IMR-90 (cell line): ENCODE measurements around the gene GBA3.

ENCODE experiments used
- BHLHE40 ChIP-seq: fragments of 150-350 bp; IDR thresholded peaks from 2 replicates; pipeline ENCODE4 v1.6.1; 2016; ENCODE audit warnings: mild to moderate bottlenecking, low read depth, low read length
- CEBPB ChIP-seq: IDR thresholded peaks from 2 replicates; pipeline ENCODE4 v1.6.1; 2012; ENCODE audit warnings: low read depth, low read length, improper control_type of control experiment
- CHD1 ChIP-seq: IDR thresholded peaks from 2 replicates; pipeline ENCODE4 v1.6.1; 2012; ENCODE audit warnings: low read depth, low read length, improper control_type of control experiment
- FOS ChIP-seq: fragments of 150-350 bp; IDR thresholded peaks from 2 replicates; pipeline ENCODE4 v1.6.1; 2016; ENCODE audit warnings: low read depth, low read length
- MAFK ChIP-seq: IDR thresholded peaks from 2 replicates; pipeline ENCODE4 v1.6.1; 2012; ENCODE audit warnings: low read depth, low read length, improper control_type of control experiment
- MAZ ChIP-seq: IDR thresholded peaks from 2 replicates; pipeline ENCODE4 v1.6.1; 2012; ENCODE audit warnings: low read depth, mild to moderate bottlenecking, low read length, improper control_type of control experiment, moderate library complexity, borderline replicate concordance
- POLR2A ChIP-seq: IDR thresholded peaks from 2 replicates; pipeline ENCODE4 v1.6.1; 2012; ENCODE audit warnings: mild to moderate bottlenecking, low read depth, low read length
- RAD21 ChIP-seq: IDR thresholded peaks from 2 replicates; pipeline ENCODE4 v1.6.1; 2012; ENCODE audit warnings: low read length, improper control_type of control experiment
- RCOR1 ChIP-seq: IDR thresholded peaks from 2 replicates; pipeline ENCODE4 v1.6.1; 2012; ENCODE audit warnings: mild to moderate bottlenecking, low read length, improper control_type of control experiment; ENCODE audit not compliant: insufficient replicate concordance
- RFX5 ChIP-seq: IDR thresholded peaks from 2 replicates; pipeline ENCODE4 v1.8.0; 2012; ENCODE audit warnings: low read depth, mild to moderate bottlenecking, low read length, moderate library complexity
- SMC3 ChIP-seq: fragments of 150-350 bp; IDR thresholded peaks from 2 replicates; pipeline ENCODE4 v1.6.1; 2016; ENCODE audit warnings: low read depth, mild to moderate bottlenecking, antibody characterized with exemption, low read length, moderate library complexity
- TF ChIP-seq, protein P1 (sequence below): conservative IDR thresholded peaks from 2 replicates; pipeline ENCODE4 v1.5.1; 2012; ENCODE audit warnings: mild to moderate bottlenecking, low read depth, low read length, improper control_type of control experiment
- TF ChIP-seq, protein P2 (sequence below): fragments of 150-350 bp; IDR thresholded peaks from 2 replicates; pipeline ENCODE4 v1.6.1; 2017; ENCODE audit warnings: mild to moderate bottlenecking, antibody characterized with exemption, low read length, low read depth
- TF ChIP-seq, protein P3 (sequence below): fragments of 150-350 bp; IDR thresholded peaks from 2 replicates; pipeline ENCODE4 v1.6.1; 2016; ENCODE audit warnings: low read depth, mild to moderate bottlenecking, low read length, moderate library complexity, borderline replicate concordance

- TF ChIP-seq, protein P1, sequence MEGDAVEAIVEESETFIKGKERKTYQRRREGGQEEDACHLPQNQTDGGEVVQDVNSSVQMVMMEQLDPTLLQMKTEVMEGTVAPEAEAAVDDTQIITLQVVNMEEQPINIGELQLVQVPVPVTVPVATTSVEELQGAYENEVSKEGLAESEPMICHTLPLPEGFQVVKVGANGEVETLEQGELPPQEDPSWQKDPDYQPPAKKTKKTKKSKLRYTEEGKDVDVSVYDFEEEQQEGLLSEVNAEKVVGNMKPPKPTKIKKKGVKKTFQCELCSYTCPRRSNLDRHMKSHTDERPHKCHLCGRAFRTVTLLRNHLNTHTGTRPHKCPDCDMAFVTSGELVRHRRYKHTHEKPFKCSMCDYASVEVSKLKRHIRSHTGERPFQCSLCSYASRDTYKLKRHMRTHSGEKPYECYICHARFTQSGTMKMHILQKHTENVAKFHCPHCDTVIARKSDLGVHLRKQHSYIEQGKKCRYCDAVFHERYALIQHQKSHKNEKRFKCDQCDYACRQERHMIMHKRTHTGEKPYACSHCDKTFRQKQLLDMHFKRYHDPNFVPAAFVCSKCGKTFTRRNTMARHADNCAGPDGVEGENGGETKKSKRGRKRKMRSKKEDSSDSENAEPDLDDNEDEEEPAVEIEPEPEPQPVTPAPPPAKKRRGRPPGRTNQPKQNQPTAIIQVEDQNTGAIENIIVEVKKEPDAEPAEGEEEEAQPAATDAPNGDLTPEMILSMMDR: no peak
- TF ChIP-seq POLR2A (no peak), CHD1 (no peak), MAFK (no peak), CEBPB (no peak), RFX5 (no peak), RCOR1 (no peak), RAD21 (no peak), FOS (no peak), SMC3 (no peak), BHLHE40 (no peak), MAZ (no peak)
- TF ChIP-seq, protein P2, sequence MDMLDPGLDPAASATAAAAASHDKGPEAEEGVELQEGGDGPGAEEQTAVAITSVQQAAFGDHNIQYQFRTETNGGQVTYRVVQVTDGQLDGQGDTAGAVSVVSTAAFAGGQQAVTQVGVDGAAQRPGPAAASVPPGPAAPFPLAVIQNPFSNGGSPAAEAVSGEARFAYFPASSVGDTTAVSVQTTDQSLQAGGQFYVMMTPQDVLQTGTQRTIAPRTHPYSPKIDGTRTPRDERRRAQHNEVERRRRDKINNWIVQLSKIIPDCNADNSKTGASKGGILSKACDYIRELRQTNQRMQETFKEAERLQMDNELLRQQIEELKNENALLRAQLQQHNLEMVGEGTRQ: no peak
- TF ChIP-seq, protein P3, sequence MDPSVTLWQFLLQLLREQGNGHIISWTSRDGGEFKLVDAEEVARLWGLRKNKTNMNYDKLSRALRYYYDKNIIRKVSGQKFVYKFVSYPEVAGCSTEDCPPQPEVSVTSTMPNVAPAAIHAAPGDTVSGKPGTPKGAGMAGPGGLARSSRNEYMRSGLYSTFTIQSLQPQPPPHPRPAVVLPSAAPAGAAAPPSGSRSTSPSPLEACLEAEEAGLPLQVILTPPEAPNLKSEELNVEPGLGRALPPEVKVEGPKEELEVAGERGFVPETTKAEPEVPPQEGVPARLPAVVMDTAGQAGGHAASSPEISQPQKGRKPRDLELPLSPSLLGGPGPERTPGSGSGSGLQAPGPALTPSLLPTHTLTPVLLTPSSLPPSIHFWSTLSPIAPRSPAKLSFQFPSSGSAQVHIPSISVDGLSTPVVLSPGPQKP: no peak
Observed at GRCh38 chr4:22745234-22745633, 52.5 kb downstream of the GBA3 start.
